Esophagus muscularis mucosa (tissue), 4 donors: ENCODE measurements around the gene MAP1S. TPM values are rescaled to one million over a fixed set of nuclear protein-coding genes. Genes with fewer than 3 reads are reported as not detected.

Experiments used
- DNase-seq: peaks from one replicate; pipeline ENCODE4 v3.0.0-alpha.2; 2017; ENCODE audit errors: extremely low spot score
- H3K27ac ChIP-seq, 4 donors: fragments of 200-600 bp; sonication (generic); replicated peaks in 1 of 4; 1 replicate in 3 of 4; 2 replicates in 1 of 4; pipeline ENCODE4 v1.5.1; 2016 to 2019; ENCODE audit warnings: mild to moderate bottlenecking in 1 of 4
- H3K27me3 ChIP-seq, 4 donors: fragments of 200-600 bp; sonication (generic); one replicate each; pipeline versions ENCODE4 v1.5.1 to v1.6.0; 2016 to 2019
- H3K36me3 ChIP-seq, 4 donors: fragments of 200-600 bp; sonication (generic); one replicate each; pipeline ENCODE4 v1.5.1; 2016 to 2019
- H3K4me1 ChIP-seq, 4 donors: fragments of 200-600 bp; sonication (generic); one replicate each; pipeline ENCODE4 v1.5.1; 2016 to 2019
- H3K4me3 ChIP-seq, 4 donors: fragments of 200-600 bp; sonication (generic); 1 replicate in 2 of 4; 2 replicates in 2 of 4; pipeline ENCODE4 v1.5.1; 2016 to 2019; ENCODE audit warnings: mild to moderate bottlenecking in 4 of 4, moderate library complexity in 1 of 4
- H3K9me3 ChIP-seq, 4 donors: fragments of 200-600 bp; sonication (generic); 1 replicate in 3 of 4; 2 replicates in 1 of 4; pipeline ENCODE4 v1.5.1; 2016 to 2019
- CTCF ChIP-seq, 3 experiments: fragments of 200-600 bp in 2 of 3; fragments of 450-650 bp in 1 of 3; sonication (generic) in 2 of 3; IDR thresholded peaks; one replicate each; pipeline ENCODE4 v1.5.1; 2017 to 2019; ENCODE audit warnings: antibody characterized with exemption in 3 of 3, mild to moderate bottlenecking in 2 of 3, moderate library complexity in 1 of 3
- EP300 ChIP-seq: sonication (generic); formaldehyde crosslinking; IDR thresholded peaks from one replicate; pipeline ENCODE4 v1.6.1; 2017; ENCODE audit warnings: antibody characterized with exemption
- POLR2A ChIP-seq: fragments of 450-650 bp; IDR thresholded peaks from one replicate; pipeline ENCODE4 v1.6.1; 2017; ENCODE audit warnings: antibody characterized with exemption, moderate library complexity, mild to moderate bottlenecking, low read depth
- POLR2AphosphoS5 ChIP-seq, 2 donors: sonication (generic); formaldehyde crosslinking; IDR thresholded peaks; one replicate each; pipeline ENCODE4 v1.6.1; 2017; ENCODE audit warnings: antibody characterized with exemption in 2 of 2
- WGBS: methylation state at CpG from one replicate; pipeline ENCODE4 v1.1.5; 2018; 5-methylcytosine and 5-hydroxymethylcytosine counted together
- intact Hi-C: fragments of 100-400 bp; cut with DNase I; formaldehyde crosslinking; loops from one replicate; pipeline ENCODE4 v1.15.1; 2023
- total RNA-seq, 4 donors: library from RNA; depleted of rRNA; stranded (reverse); fragments of >200 nt; gene quantifications; one replicate each; pipeline versions ENCODE4 v1.1.0 to v1.2.1, GENCODE V29; 2016

Gene MAP1S
- total RNA-seq, 4 donors from 2014 or later = 24.1 to 50.9 (median 35.9) TPM

- TF ChIP-seq EP300 = no peak
- no peak for TF ChIP-seq POLR2A
- no peak for TF ChIP-seq POLR2AphosphoS5 (IDR thresholded peaks at IDR 0.05)
- no peak for TF ChIP-seq CTCF (IDR thresholded peaks at IDR 0.05)
- Histone ChIP-seq H3K4me3 (no peak overlapping the region), H3K27me3 (no peaks in the 10 kb centered on the region), H3K4me1 (peaks cover 10 to 40% (median 16%) of the 10 kb centered on the region in 4 donors), H3K9me3 (no peaks in the 10 kb centered on the region), H3K36me3 (peaks cover 63 to 95% (median 89%) of the 10 kb centered on the region in 4 donors), H3K27ac (no peak overlapping the region)
- DNase-seq = no peak
- intact Hi-C loops = no loop called here
- 87% methylated on average over 26 of the region's 62 CpGs for WGBS
Observed at GRCh38 chr19:17726964-17727773, 7.9 kb downstream of the MAP1S start.

GRCh38 chr19:17727843-17728242 is 8.6 kb downstream of the MAP1S start:
- Histone ChIP-seq H3K27me3 (no peaks in the 10 kb centered on the region), H3K4me3 (no peak overlapping the region), H3K4me1 (peaks cover 4 to 33% (median 9%) of the 10 kb centered on the region in 4 donors), H3K9me3 (no peaks in the 10 kb centered on the region), H3K27ac (no peak overlapping the region), H3K36me3 (peaks cover 63 to 99% (median 96%) of the 10 kb centered on the region in 4 donors)
- TF ChIP-seq CTCF (IDR thresholded peaks at IDR 0.05) (no peak), POLR2A (no peak), EP300 (no peak), POLR2AphosphoS5 (IDR thresholded peaks at IDR 0.05) (no peak)
- 85% methylated on average over 6 of the region's 19 CpGs for WGBS
- intact Hi-C loops = no loop called here
- no peak for DNase-seq

- Histone ChIP-seq H3K9me3 (no peaks in the 10 kb centered on the region), H3K4me1 (peaks cover 0 to 18% (median 2%) of the 10 kb centered on the region in 4 donors), H3K36me3 (peaks cover 44 to 93% (median 86%) of the 10 kb centered on the region in 4 donors), H3K27me3 (no peaks in the 10 kb centered on the region), H3K27ac (no peak overlapping the region), H3K4me3 (no peak overlapping the region)
- no peak for DNase-seq
- WGBS = 95% methylated on average over 17 of the region's 22 CpGs
- intact Hi-C loops = no loop called here
- TF ChIP-seq CTCF (IDR thresholded peaks at IDR 0.05) = no peak
- no peak for TF ChIP-seq EP300
- no peak for TF ChIP-seq POLR2AphosphoS5 (IDR thresholded peaks at IDR 0.05)
- TF ChIP-seq POLR2A = no peak
Observed at GRCh38 chr19:17733127-17733526, 13.8 kb downstream of the MAP1S start.

- WGBS = 93% methylated on average over 10 of the region's 16 CpGs
- intact Hi-C loops = no loop called here
- Histone ChIP-seq H3K27me3 (no peaks in the 10 kb centered on the region), H3K9me3 (no peaks in the 10 kb centered on the region), H3K36me3 (peaks cover 36 to 83% (median 76%) of the 10 kb centered on the region in 4 donors), H3K4me3 (no peak overlapping the region), H3K4me1 (peaks cover 0 to 8% (median 2%) of the 10 kb centered on the region in 4 donors), H3K27ac (no peak overlapping the region)
- no peak for DNase-seq
- no peak for TF ChIP-seq CTCF (IDR thresholded peaks at IDR 0.05)
Observed at GRCh38 chr19:17734146-17734545, 14.9 kb downstream of the MAP1S start.

- peaks cover 30 to 70% (median 63%) of the 10 kb centered on the region in 4 donors for H3K36me3 ChIP-seq
- no peak for DNase-seq
- WGBS = 95% methylated on average over 5 of the region's 5 CpGs
- no peaks in the 10 kb centered on the region for H3K27me3 ChIP-seq
- no peak overlapping the region for H3K27ac ChIP-seq
- intact Hi-C loops = no loop called here
- H3K4me3 ChIP-seq = no peak overlapping the region
- TF ChIP-seq POLR2AphosphoS5 (IDR thresholded peaks at IDR 0.05) (no peak), EP300 (no peak), CTCF (IDR thresholded peaks at IDR 0.05) (no peak)
- H3K9me3 ChIP-seq = no peaks in the 10 kb centered on the region
- peaks cover 0 to 6% (median 0%) of the 10 kb centered on the region in 4 donors for H3K4me1 ChIP-seq
Observed at GRCh38 chr19:17735410-17735809, 16.1 kb downstream of the MAP1S start.
